GM23338 (cell line): Measurements from ENCODE around the gene CDKN2A. TPM values are rescaled to one million over a fixed set of nuclear protein-coding genes. Genes with fewer than 3 reads are reported as not detected.

ENCODE experiments used
- ATAC-seq: fragments of 200-7000 bp; cut with Tn5 transposase; 3 replicates; pipeline ENCODE4 v1.9.1; 2020
- DNase-seq: peaks from one replicate; pipeline ENCODE4 v3.0.0-alpha.2; 2015; ENCODE audit warnings: low spot score
- H2AFZ ChIP-seq: fragments of 200-600 bp; sonication (generic); 2 replicates; pipeline ENCODE4 v1.8.0; 2016; ENCODE audit warnings: antibody characterized with exemption, mild to moderate bottlenecking, moderate library complexity
- H3F3A ChIP-seq: fragments of 200-600 bp; sonication (generic); replicated peaks from 2 replicates; pipeline ENCODE4 v1.8.0; 2017; ENCODE audit warnings: antibody characterized with exemption, mixed run types, low read depth
- H3K27ac ChIP-seq: fragments of 200-600 bp; sonication (generic); 2 replicates; pipeline ENCODE4 v1.6.1; 2016; ENCODE audit warnings: low read depth
- H3K27me3 ChIP-seq: fragments of 200-600 bp; sonication (generic); 2 replicates; pipeline ENCODE4 v1.8.0; 2016; ENCODE audit warnings: mild to moderate bottlenecking, mixed run types, moderate library complexity; ENCODE audit not compliant: insufficient read depth
- H3K36me3 ChIP-seq: fragments of 200-600 bp; sonication (generic); 2 replicates; pipeline ENCODE4 v1.8.0; 2016; ENCODE audit warnings: mild to moderate bottlenecking; ENCODE audit not compliant: insufficient read depth
- H3K4me1 ChIP-seq: fragments of 200-600 bp; sonication (generic); 2 replicates; pipeline ENCODE4 v1.8.0; 2016; ENCODE audit warnings: mild to moderate bottlenecking, moderate library complexity; ENCODE audit not compliant: insufficient read depth
- H3K4me2 ChIP-seq: fragments of 200-600 bp; sonication (generic); 2 replicates; pipeline ENCODE4 v1.7.1; 2017; ENCODE audit warnings: mixed run types
- H3K4me3 ChIP-seq: fragments of 200-600 bp; sonication (generic); 2 replicates; pipeline ENCODE4 v1.6.1; 2016; ENCODE audit warnings: mixed run types
- H3K79me2 ChIP-seq: fragments of 200-600 bp; sonication (generic); replicated peaks from 2 replicates; pipeline ENCODE4 v1.8.0; 2017; ENCODE audit warnings: mild to moderate bottlenecking; ENCODE audit not compliant: insufficient read depth
- H3K9me2 ChIP-seq: fragments of 200-600 bp; sonication (generic); 2 replicates; pipeline ENCODE4 v1.8.0; 2017; ENCODE audit not compliant: insufficient read depth
- H4K20me1 ChIP-seq: fragments of 200-600 bp; sonication (generic); replicated peaks from 2 replicates; pipeline ENCODE4 v1.8.0; 2017; ENCODE audit warnings: mild to moderate bottlenecking; ENCODE audit not compliant: insufficient read depth
- H3K27ac Mint-ChIP-seq: 2 replicates; pipeline ENCODE4 v1.8.0; 2020; ENCODE audit warnings: inconsistent platforms, mild to moderate bottlenecking, moderate library complexity, mixed read lengths
- H3K27me3 Mint-ChIP-seq: 3 replicates; pipeline ENCODE4 v1.8.0; 2022; ENCODE audit warnings: low read depth, mild to moderate bottlenecking, moderate library complexity, mixed read lengths, inconsistent platforms; ENCODE audit not compliant: insufficient read depth, poor library complexity
- H3K36me3 Mint-ChIP-seq: 3 replicates; pipeline ENCODE4 v1.8.0; 2021; ENCODE audit warnings: low read depth, mild to moderate bottlenecking, inconsistent platforms, moderate library complexity, mixed read lengths
- H3K4me1 Mint-ChIP-seq: 3 replicates; pipeline ENCODE4 v1.8.0; 2020; ENCODE audit warnings: mild to moderate bottlenecking, inconsistent platforms, mixed read lengths
- H3K4me3 Mint-ChIP-seq: 3 replicates; pipeline ENCODE4 v1.8.0; 2021; ENCODE audit warnings: moderate library complexity, mild to moderate bottlenecking, inconsistent platforms, mixed read lengths
- H3K9me3 Mint-ChIP-seq: 3 replicates; pipeline ENCODE4 v1.8.0; 2020; ENCODE audit warnings: moderate library complexity, mild to moderate bottlenecking, inconsistent platforms, mixed read lengths
- EZH2phosphoT487 ChIP-seq: fragments of 200-600 bp; sonication (generic); IDR thresholded peaks from one replicate; pipeline ENCODE4 v1.8.1; 2018; ENCODE audit warnings: antibody characterized with exemption; ENCODE audit not compliant: unreplicated experiment
- NANOG ChIP-seq: IDR thresholded peaks from 2 replicates; pipeline ENCODE4 v1.6.1; 2016; ENCODE audit warnings: antibody characterized with exemption, borderline replicate concordance
- POLR2AphosphoS5 ChIP-seq: IDR thresholded peaks from 2 replicates; pipeline ENCODE4 v1.6.1; 2016; ENCODE audit warnings: antibody characterized with exemption, low read depth
- REST ChIP-seq: IDR thresholded peaks from one replicate; pipeline ENCODE4 v1.6.1; 2018; ENCODE audit warnings: antibody characterized with exemption; ENCODE audit not compliant: unreplicated experiment
- STAT1 ChIP-seq: IDR thresholded peaks from one replicate; pipeline ENCODE4 v1.6.1; 2016; ENCODE audit warnings: antibody characterized with exemption; ENCODE audit not compliant: unreplicated experiment
- ZNF114 ChIP-seq: fragments of 250-450 bp; sonication (Bioruptor Pico); IDR thresholded peaks from 2 replicates; pipeline ENCODE4 v1.5.0; 2020; ENCODE audit warnings: mild to moderate bottlenecking, moderate library complexity
- ZNF331 ChIP-seq: fragments of 250-450 bp; sonication (Bioruptor Pico); IDR thresholded peaks from 2 replicates; pipeline ENCODE4 v1.5.0; 2020; ENCODE audit warnings: low read depth, mild to moderate bottlenecking, moderate library complexity
- polyA plus RNA-seq: library from polyadenylated mRNA; unstranded; fragments of >200 nt; fragmentation: Nextera tagmentation; extraction: Ambion mirVana; gene quantifications from 2 replicates; pipeline ENCODE4 v1.2.1, GENCODE V29; 2016
- total RNA-seq: library from RNA; depleted of rRNA; stranded (reverse); fragments of >200 nt; shearing (Covaris generic); gene quantifications from 2 replicates; pipeline ENCODE4 v1.2.3, GENCODE V29; 2014
- TF ChIP-seq, protein P1 (sequence below): IDR thresholded peaks from 2 replicates; pipeline ENCODE4 v1.6.1; 2016; ENCODE audit warnings: antibody characterized with exemption
- TF ChIP-seq, protein P2 (sequence below), 2 experiments: fragments of 200-600 bp in 1 of 2; sonication (generic) in 1 of 2; conservative IDR thresholded peaks; 2 replicates each; pipeline versions ENCODE4 v1.5.1 to v1.6.1; 2016 to 2017; ENCODE audit warnings: antibody characterized with exemption in 2 of 2, low read depth in 2 of 2, mild to moderate bottlenecking in 2 of 2, moderate library complexity in 1 of 2

Gene CDKN2A
- total and polyA plus RNA-seq, 2 experiments from 2014 or later, result 0.87 to 2.7 TPM

- TF ChIP-seq EZH2phosphoT487 (no peak), ZNF114 (CRISPR knock-in tag) (no peak)
- DNase-seq (no peak), ATAC-seq (no peak)
- Mint-ChIP-seq H3K27ac (no peak overlapping the region), H3K27me3 (peaks cover 72% of the 10 kb centered on the region), H3K4me3 (no peak overlapping the region), H3K4me1 (peaks cover 3% of the 10 kb centered on the region; the same call in 2 of the 3 replicates), H3K9me3 (no peaks in the 10 kb centered on the region), H3K36me3 (no peaks in the 10 kb centered on the region)
- H2AFZ ChIP-seq, result no peak overlapping the region
- H3F3A ChIP-seq, result no peaks in the 10 kb centered on the region
- H3K79me2 ChIP-seq, result no peaks in the 10 kb centered on the region
- no peaks in the 10 kb centered on the region for H4K20me1 ChIP-seq
- H3K4me2 ChIP-seq, result no peak overlapping the region
- no peaks in the 10 kb centered on the region for H3K36me3 ChIP-seq
- H3K9me2 ChIP-seq, result no peaks in the 10 kb centered on the region
- peaks cover 97% of the 10 kb centered on the region for H3K27me3 ChIP-seq
- H3K4me3 ChIP-seq, result no peak overlapping the region
- peaks cover 5% of the 10 kb centered on the region; the same call in 1 of the 2 replicates for H3K4me1 ChIP-seq
- no peak overlapping the region for H3K27ac ChIP-seq
These were observed 11.8 kb downstream of the CDKN2A start for GRCh38 chr9:21982391-21982790.

GRCh38 chr9:21976334-21976875, 17.8 kb downstream of the CDKN2A start:
- DNase-seq, result no peak
- peaks cover 25% of the 10 kb centered on the region for H4K20me1 ChIP-seq
- no peak for TF ChIP-seq NANOG
- TF ChIP-seq ZNF331 (CRISPR knock-in tag), result no peak
- TF ChIP-seq STAT1, result no peak
- TF ChIP-seq, protein P1, sequence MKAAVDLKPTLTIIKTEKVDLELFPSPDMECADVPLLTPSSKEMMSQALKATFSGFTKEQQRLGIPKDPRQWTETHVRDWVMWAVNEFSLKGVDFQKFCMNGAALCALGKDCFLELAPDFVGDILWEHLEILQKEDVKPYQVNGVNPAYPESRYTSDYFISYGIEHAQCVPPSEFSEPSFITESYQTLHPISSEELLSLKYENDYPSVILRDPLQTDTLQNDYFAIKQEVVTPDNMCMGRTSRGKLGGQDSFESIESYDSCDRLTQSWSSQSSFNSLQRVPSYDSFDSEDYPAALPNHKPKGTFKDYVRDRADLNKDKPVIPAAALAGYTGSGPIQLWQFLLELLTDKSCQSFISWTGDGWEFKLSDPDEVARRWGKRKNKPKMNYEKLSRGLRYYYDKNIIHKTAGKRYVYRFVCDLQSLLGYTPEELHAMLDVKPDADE, result no peak
- TF ChIP-seq POLR2AphosphoS5, result no peak
- no peak for TF ChIP-seq REST
- TF ChIP-seq, protein P2, sequence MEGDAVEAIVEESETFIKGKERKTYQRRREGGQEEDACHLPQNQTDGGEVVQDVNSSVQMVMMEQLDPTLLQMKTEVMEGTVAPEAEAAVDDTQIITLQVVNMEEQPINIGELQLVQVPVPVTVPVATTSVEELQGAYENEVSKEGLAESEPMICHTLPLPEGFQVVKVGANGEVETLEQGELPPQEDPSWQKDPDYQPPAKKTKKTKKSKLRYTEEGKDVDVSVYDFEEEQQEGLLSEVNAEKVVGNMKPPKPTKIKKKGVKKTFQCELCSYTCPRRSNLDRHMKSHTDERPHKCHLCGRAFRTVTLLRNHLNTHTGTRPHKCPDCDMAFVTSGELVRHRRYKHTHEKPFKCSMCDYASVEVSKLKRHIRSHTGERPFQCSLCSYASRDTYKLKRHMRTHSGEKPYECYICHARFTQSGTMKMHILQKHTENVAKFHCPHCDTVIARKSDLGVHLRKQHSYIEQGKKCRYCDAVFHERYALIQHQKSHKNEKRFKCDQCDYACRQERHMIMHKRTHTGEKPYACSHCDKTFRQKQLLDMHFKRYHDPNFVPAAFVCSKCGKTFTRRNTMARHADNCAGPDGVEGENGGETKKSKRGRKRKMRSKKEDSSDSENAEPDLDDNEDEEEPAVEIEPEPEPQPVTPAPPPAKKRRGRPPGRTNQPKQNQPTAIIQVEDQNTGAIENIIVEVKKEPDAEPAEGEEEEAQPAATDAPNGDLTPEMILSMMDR (conservative IDR thresholded peaks at IDR 0.05; ENCODE audit: low read depth in 2 of 2), result no peak
- no peak for TF ChIP-seq EZH2phosphoT487

More at GRCh38 chr9:21976334-21976875, 17.8 kb downstream of the CDKN2A start:
- H3K9me3 Mint-ChIP-seq, result no peaks in the 10 kb centered on the region; the same call in 2 of the 3 replicates
- Histone ChIP-seq H3F3A (peaks cover 22% of the 10 kb centered on the region; the same call in 1 of the 2 replicates), H3K9me2 (no peaks in the 10 kb centered on the region), H3K4me2 (no peak overlapping the region), H3K79me2 (no peaks in the 10 kb centered on the region), H3K4me1 (peaks cover 10% of the 10 kb centered on the region), H3K27me3 (peaks cover 97% of the 10 kb centered on the region), H3K4me3 (no peak overlapping the region), H2AFZ (no peak overlapping the region), H3K36me3 (no peaks in the 10 kb centered on the region), H3K27ac (no peak overlapping the region)
- no peak for ATAC-seq
- H3K27ac Mint-ChIP-seq, result no peak overlapping the region
- peaks cover 11% of the 10 kb centered on the region for H3K4me1 Mint-ChIP-seq
- H3K4me3 Mint-ChIP-seq, result no peak overlapping the region
- H3K36me3 Mint-ChIP-seq, result no peaks in the 10 kb centered on the region; the same call in 2 of the 3 replicates
- peaks cover 95% of the 10 kb centered on the region for H3K27me3 Mint-ChIP-seq
